Measurements from ENCODE around the gene GAB1. TPM values are rescaled to one million over a fixed set of nuclear protein-coding genes. Genes with fewer than 3 reads are reported as not detected.

The GAB1 gene
- total RNA-seq, 4 donors from 2014 or later: 25.7 to 37.6 (median 32.8) TPM

- no peaks in the 10 kb centered on the region for H3K36me3 ChIP-seq
- no peak for TF ChIP-seq CTCF (IDR thresholded peaks at IDR 0.05)
- TF ChIP-seq POLR2A (IDR thresholded peaks at IDR 0.05): no peak
Observed at GRCh38 chr4:143511906-143512305, 175.2 kb downstream of the GAB1 start.

GRCh38 chr4:143512978-143513313 is 176.3 kb downstream of the GAB1 start:
- Histone ChIP-seq H3K4me3 (peak overlapping the region; percentile 82 to 93 (median 88)), H3K27me3 (no peaks in the 10 kb centered on the region), H3K9me3 (no peaks in the 10 kb centered on the region), H3K36me3 (peaks cover 0 to 8% (median 0%) of the 10 kb centered on the region in 3 donors), H3K27ac (peak overlapping the region; percentile 93 to 99 (median 98)), H3K4me1 (peaks cover 7 to 43% (median 13%) of the 10 kb centered on the region in 3 donors)
- TF ChIP-seq CTCF (IDR thresholded peaks at IDR 0.05) (no peak), POLR2A (IDR thresholded peaks at IDR 0.05) (peak in 1 of 4 donors; percentile 44)
- DNase-seq: no peak
- WGBS, 2 donors: 0 to 2% methylated on average over 13 to 17 of the region's 18 CpGs
- intact Hi-C loops (cut with DNase I): no loop called here

More at GRCh38 chr4:143511906-143512305, 175.2 kb downstream of the GAB1 start:
- Histone ChIP-seq H3K4me3 (no peak overlapping the region), H3K27me3 (no peaks in the 10 kb centered on the region), H3K27ac (no peak overlapping the region), H3K4me1 (peaks cover 7 to 33% (median 13%) of the 10 kb centered on the region in 3 donors), H3K9me3 (no peaks in the 10 kb centered on the region)
- intact Hi-C loops (cut with DNase I): no loop called here
- DNase-seq: no peak
- 93 to 99% methylated on average over 7 of the region's 7 CpGs for WGBS, 2 donors

- WGBS, 2 donors: 0% methylated on average over 9 to 13 of the region's 86 CpGs
- DNase-seq: peak; percentile 76
Observed at GRCh38 chr4:143513314-143514168, 176.9 kb downstream of the GAB1 start, which contains the start of gene SMARCA5. Gene SMARCA5, plus strand, starts transcription at chr4:143513702. Its CDS starts 223 bp downstream, at chr4:143513925.

GRCh38 chr4:143514169-143514495 is 177.5 kb downstream of the GAB1 start:
- Histone ChIP-seq H3K4me1 (peaks cover 7 to 55% (median 13%) of the 10 kb centered on the region in 3 donors), H3K27me3 (no peaks in the 10 kb centered on the region), H3K9me3 (no peaks in the 10 kb centered on the region), H3K4me3 (peak overlapping the region; percentile 82 to 93 (median 88)), H3K36me3 (peaks cover 0 to 19% (median 0%) of the 10 kb centered on the region in 3 donors), H3K27ac (peak overlapping the region; percentile 93 to 99 (median 98))
- intact Hi-C loops (cut with DNase I): no loop called here
- TF ChIP-seq POLR2A (IDR thresholded peaks at IDR 0.05) (no peak), CTCF (IDR thresholded peaks at IDR 0.05) (no peak)
- no peak for DNase-seq
- WGBS, 2 donors: 0% methylated on average over 10 to 11 of the region's 13 CpGs

More at GRCh38 chr4:143513314-143514168, 176.9 kb downstream of the GAB1 start, which contains the start of gene SMARCA5:
- no peaks in the 10 kb centered on the region for H3K9me3 ChIP-seq
- peaks cover 7 to 49% (median 13%) of the 10 kb centered on the region in 3 donors for H3K4me1 ChIP-seq
- no peaks in the 10 kb centered on the region for H3K27me3 ChIP-seq
- peak within 1 kb of the TSS; percentile 82 to 93 (median 88) for H3K4me3 ChIP-seq
- TF ChIP-seq CTCF (IDR thresholded peaks at IDR 0.05): no peak
- peak in 3 of 4 donors; percentile 53 to 95 (median 85) for TF ChIP-seq POLR2A (IDR thresholded peaks at IDR 0.05)
- intact Hi-C loops (cut with DNase I): no loop called here
- peaks cover 0 to 13% (median 0%) of the 10 kb centered on the region in 3 donors for H3K36me3 ChIP-seq
- H3K27ac ChIP-seq: peak within 1 kb of the TSS; percentile 93 to 99 (median 98)

GRCh38 chr4:143514497-143514896 is 177.8 kb downstream of the GAB1 start:
- Histone ChIP-seq H3K36me3 (peaks cover 0 to 22% (median 0%) of the 10 kb centered on the region in 3 donors), H3K27me3 (no peaks in the 10 kb centered on the region), H3K27ac (peak overlapping the region; percentile 93 to 99 (median 98)), H3K4me1 (peaks cover 7 to 59% (median 13%) of the 10 kb centered on the region in 3 donors), H3K9me3 (no peaks in the 10 kb centered on the region), H3K4me3 (peak overlapping the region; percentile 82 to 93 (median 88))
- DNase-seq: no peak
- 0 to 1% methylated on average over 15 to 16 of the region's 18 CpGs for WGBS, 2 donors
- TF ChIP-seq POLR2A (IDR thresholded peaks at IDR 0.05) (no peak), CTCF (IDR thresholded peaks at IDR 0.05) (no peak)
- intact Hi-C loops (cut with DNase I): no loop called here

Measured in esophagus squamous epithelium (tissue), 5 donors.